HS-5 (cell line): ENCODE results near the gene SST.
"Not testable (repeated sequence)": the region's sequence is repeated elsewhere in the genome, so short reads cannot be mapped to it uniquely, and the experiment has no call there.

Experiments used
- DNase-seq: peaks from one replicate; pipeline ENCODE4 v3.0.0-alpha.2; 2012; ENCODE audit warnings: low read depth

SST gene

GRCh38 chr3:187684444-187684843 is 14.2 kb upstream of the SST start:
- DNase-seq: no peak

GRCh38 chr3:187681756-187682155 is 11.6 kb upstream of the SST start:
- DNase-seq: not testable (repeated sequence)

- DNase-seq: no peak
These were observed 9.6 kb upstream of the SST start for GRCh38 chr3:187679638-187680396.

- DNase-seq: peak; percentile 42
These were observed 8.6 kb upstream of the SST start for GRCh38 chr3:187678726-187679268.

- DNase-seq: no peak
These were observed 7.4 kb upstream of the SST start for GRCh38 chr3:187677604-187678003.

- peak; percentile 26 for DNase-seq
These were observed 2.8 kb upstream of the SST start for GRCh38 chr3:187673012-187673411.

- no peak for DNase-seq
These were observed 2.7 kb downstream of the SST start for GRCh38 chr3:187667526-187667925.

GRCh38 chr3:187665764-187666402 is 4.3 kb downstream of the SST start:
- no peak for DNase-seq

- no peak for DNase-seq
These were observed 5.2 kb downstream of the SST start for GRCh38 chr3:187665010-187665409.

- DNase-seq: no peak
These were observed 7.3 kb downstream of the SST start for GRCh38 chr3:187662848-187663409.

GRCh38 chr3:187661267-187661666 is 8.9 kb downstream of the SST start:
- no peak for DNase-seq

GRCh38 chr3:187651282-187651681 is 18.9 kb downstream of the SST start:
- DNase-seq: no peak

GRCh38 chr3:187648177-187648576 is 22.0 kb downstream of the SST start:
- no peak for DNase-seq

GRCh38 chr3:187646906-187647660 is 23.1 kb downstream of the SST start:
- DNase-seq: no peak

- not testable (repeated sequence) for DNase-seq
These were observed 24.8 kb downstream of the SST start for GRCh38 chr3:187645379-187645778.

GRCh38 chr3:187642861-187643260 is 27.3 kb downstream of the SST start:
- DNase-seq: no peak

GRCh38 chr3:187641320-187642016 is 28.7 kb downstream of the SST start:
- DNase-seq: no peak

GRCh38 chr3:187640569-187641059 is 29.6 kb downstream of the SST start:
- DNase-seq: no peak

- no peak for DNase-seq
These were observed 30.1 kb downstream of the SST start for GRCh38 chr3:187639927-187640568.

GRCh38 chr3:187636528-187636927 is 33.7 kb downstream of the SST start:
- no peak for DNase-seq

- no peak for DNase-seq
These were observed 39.8 kb downstream of the SST start for GRCh38 chr3:187630404-187630803.
